Adrenal gland (tissue), 5 donors: ENCODE measurements around the gene FAM229A.

Experiments
- POLR2A ChIP-seq, 2 donors: fragments of 450-650 bp; IDR thresholded peaks; one replicate each; pipeline ENCODE4 v1.6.1; 2017; ENCODE audit warnings: antibody characterized with exemption in 2 of 2, mild to moderate bottlenecking in 2 of 2, moderate library complexity in 1 of 2
- TF ChIP-seq, protein P1 (sequence below), 6 experiments: fragments of 450-650 bp in 4 of 6; fragments of 200-600 bp in 2 of 6; sonication (generic) in 1 of 6; IDR thresholded peaks; 1 replicate in 5 of 6; 2 replicates in 1 of 6; pipeline versions ENCODE4 v1.5.1 to v1.8.0; 2016 to 2021; ENCODE audit warnings: antibody characterized with exemption in 6 of 6, mild to moderate bottlenecking in 2 of 6, moderate library complexity in 1 of 6
- donor health status: DM: no; HTN: no; CAD: no.

DNA sequence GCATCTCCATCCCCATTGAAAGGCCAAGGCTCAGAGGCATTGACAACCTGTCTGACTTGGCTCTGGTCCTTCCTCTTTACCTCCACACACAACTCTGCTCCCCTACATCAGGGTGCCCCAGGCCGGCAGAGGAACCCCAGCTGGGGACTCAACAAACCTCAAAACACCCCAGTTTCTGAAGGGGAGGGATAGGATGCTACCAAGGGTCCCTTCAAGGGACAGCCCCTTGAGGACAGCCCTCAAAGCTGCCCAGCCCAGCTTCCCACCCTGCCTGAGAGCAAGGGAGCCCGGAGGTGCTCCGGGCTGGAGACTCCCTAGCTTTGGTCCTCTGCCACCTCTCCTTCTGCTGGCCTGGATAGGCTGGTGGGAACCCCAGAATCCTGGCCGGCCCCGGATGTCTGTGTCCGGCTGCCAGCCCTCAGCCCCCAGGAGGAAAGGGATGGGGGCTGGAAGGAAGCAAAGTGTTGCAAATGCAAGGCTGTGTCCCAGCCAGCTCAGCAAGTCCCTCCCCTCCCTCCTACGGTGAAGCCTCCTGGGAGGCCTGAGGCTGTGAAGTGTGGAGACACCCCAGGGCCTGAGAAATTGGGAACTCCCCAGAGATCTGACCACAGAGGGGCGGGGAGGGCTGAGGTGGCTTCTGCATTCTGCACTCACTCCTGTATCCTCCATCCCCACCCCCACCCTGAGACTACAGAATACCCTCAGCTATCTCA, 25.2 kb downstream of the FAM229A start:
- TF ChIP-seq, protein P1, sequence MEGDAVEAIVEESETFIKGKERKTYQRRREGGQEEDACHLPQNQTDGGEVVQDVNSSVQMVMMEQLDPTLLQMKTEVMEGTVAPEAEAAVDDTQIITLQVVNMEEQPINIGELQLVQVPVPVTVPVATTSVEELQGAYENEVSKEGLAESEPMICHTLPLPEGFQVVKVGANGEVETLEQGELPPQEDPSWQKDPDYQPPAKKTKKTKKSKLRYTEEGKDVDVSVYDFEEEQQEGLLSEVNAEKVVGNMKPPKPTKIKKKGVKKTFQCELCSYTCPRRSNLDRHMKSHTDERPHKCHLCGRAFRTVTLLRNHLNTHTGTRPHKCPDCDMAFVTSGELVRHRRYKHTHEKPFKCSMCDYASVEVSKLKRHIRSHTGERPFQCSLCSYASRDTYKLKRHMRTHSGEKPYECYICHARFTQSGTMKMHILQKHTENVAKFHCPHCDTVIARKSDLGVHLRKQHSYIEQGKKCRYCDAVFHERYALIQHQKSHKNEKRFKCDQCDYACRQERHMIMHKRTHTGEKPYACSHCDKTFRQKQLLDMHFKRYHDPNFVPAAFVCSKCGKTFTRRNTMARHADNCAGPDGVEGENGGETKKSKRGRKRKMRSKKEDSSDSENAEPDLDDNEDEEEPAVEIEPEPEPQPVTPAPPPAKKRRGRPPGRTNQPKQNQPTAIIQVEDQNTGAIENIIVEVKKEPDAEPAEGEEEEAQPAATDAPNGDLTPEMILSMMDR (IDR thresholded peaks at IDR 0.05) = no peak
- no peak for TF ChIP-seq POLR2A (IDR thresholded peaks at IDR 0.05)
